GM12865 (cell line): Measurements from ENCODE around the gene ELOVL5.
"Not testable (repeated sequence)": the region's sequence is repeated elsewhere in the genome, so short reads cannot be mapped to it uniquely, and the experiment has no call there.

Experiments used
- DNase-seq: peaks from one replicate; pipeline ENCODE4 v3.0.0; 2010; ENCODE audit warnings: low read depth
- H3K4me3 ChIP-seq: 2 replicates; pipeline ENCODE4 v1.5.1; 2011; ENCODE audit warnings: mild to moderate bottlenecking, low read depth, low read length, control low read depth
- CTCF ChIP-seq: IDR thresholded peaks from 2 replicates; pipeline ENCODE4 v1.5.1; 2011; ENCODE audit warnings: low read length, control low read depth, low read depth, inconsistent platforms; ENCODE audit not compliant: insufficient read depth; ENCODE audit errors: missing control alignments

Gene ELOVL5

GRCh38 chr6:53349209-53349693, 501 bp upstream of the ELOVL5 start:
- no peak for DNase-seq
- peak overlapping the region; percentile 72 for H3K4me3 ChIP-seq
- TF ChIP-seq CTCF, result no peak

- no peak for TF ChIP-seq CTCF
- peak overlapping the region; percentile 72 for H3K4me3 ChIP-seq
- DNase-seq, result peak; percentile 55
Measured at GRCh38 chr6:53347921-53348370, 804 bp downstream of the ELOVL5 start.

- no peak for TF ChIP-seq CTCF
- DNase-seq, result peak; percentile 75
Measured at GRCh38 chr6:53347250-53347920, 1.4 kb downstream of the ELOVL5 start.

DNA sequence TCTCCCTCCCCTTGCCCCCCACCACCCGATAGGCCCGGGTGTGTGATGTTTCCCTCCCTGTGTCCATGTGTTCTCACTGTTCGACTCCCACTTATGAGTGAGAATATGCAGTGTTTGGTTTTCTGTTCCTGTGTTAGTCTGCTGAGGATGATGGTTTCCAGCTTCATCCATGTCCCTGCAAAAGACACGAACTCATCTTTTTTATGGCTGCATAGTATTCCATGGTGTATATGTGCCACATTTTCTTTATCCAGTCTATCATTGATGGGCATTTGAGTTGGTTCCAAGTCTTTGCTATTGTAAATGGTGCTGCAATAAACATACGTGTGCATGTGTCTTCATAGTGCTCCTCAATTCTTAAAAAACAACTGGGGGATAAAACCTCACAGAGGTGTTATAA, 2.7 kb downstream of the ELOVL5 start:
- not testable (repeated sequence) for DNase-seq, H3K4me3 ChIP-seq

More at GRCh38 chr6:53347250-53347920, 1.4 kb downstream of the ELOVL5 start:
- peak overlapping the region; percentile 72 for H3K4me3 ChIP-seq

DNA sequence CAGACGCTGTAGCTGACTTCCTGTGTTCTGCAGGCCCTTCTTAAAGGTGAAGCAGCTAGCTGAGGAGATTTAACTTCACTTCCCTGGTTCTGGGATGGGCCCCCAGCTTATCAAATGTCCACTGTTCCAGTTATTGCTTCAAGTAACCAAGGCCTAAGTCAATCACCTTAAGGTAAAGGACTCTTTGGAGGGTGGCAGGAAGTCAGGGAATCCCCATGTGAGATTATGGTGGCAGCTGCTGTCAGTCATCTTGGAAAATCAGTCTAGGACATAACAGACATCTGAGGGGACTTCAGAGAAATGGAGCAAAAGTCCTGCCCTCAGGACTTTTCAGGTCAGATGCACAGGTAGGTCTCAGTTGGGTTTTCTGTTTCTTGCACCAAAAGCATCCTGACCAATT, 3.8 kb downstream of the ELOVL5 start:
- no peak for TF ChIP-seq CTCF
- H3K4me3 ChIP-seq, result no peak overlapping the region

GRCh38 chr6:53343092-53343491, 5.7 kb downstream of the ELOVL5 start:
- no peak overlapping the region for H3K4me3 ChIP-seq
- TF ChIP-seq CTCF, result no peak
- no peak for DNase-seq

More for the DNA sequence above, 3.8 kb downstream of the ELOVL5 start:
- peak; percentile 30 for DNase-seq

DNA sequence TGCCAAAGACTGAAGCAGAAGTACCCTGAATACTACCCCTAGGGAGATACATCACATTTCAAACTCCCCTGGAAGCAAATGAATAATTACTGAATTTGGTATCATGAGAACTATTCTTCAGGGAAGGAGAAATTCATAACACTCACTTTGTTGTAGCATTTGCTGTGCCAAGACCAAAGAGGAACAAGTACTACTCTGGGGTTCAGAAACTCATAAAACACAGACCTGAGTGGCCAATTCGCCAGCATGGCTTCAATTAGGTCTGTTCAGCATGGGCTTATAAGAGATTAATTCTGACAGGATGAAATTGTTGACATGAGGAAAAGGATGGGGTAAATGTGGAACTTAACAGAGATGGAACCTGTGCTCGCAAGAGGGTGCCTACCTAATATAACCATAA, 6.5 kb downstream of the ELOVL5 start:
- no peak for DNase-seq
- no peak for TF ChIP-seq CTCF
- no peak overlapping the region for H3K4me3 ChIP-seq
